ENCODE results near the gene KLHDC2. TPM values are rescaled to one million over a fixed set of nuclear protein-coding genes. Genes with fewer than 3 reads are reported as not detected.
A peak's percentile ranks its signal among the peaks of the same experiment; 100 is the strongest.
"Not testable (repeated sequence)": the region's sequence is repeated elsewhere in the genome, so short reads cannot be mapped to it uniquely, and the experiment has no call there.

The KLHDC2 gene
- total RNA-seq, 4 donors from 2014 or later: 43.5 to 93.1 (median 65.3) TPM

- TF ChIP-seq EP300 (IDR thresholded peaks at IDR 0.05) (no peak), CTCF (IDR thresholded peaks at IDR 0.05) (no peak), POLR2AphosphoS5 (IDR thresholded peaks at IDR 0.05) (no peak), POLR2A (IDR thresholded peaks at IDR 0.05) (no peak)
- no peaks in the 10 kb centered on the region for H3K27me3 ChIP-seq
- peaks cover 28% of the 10 kb centered on the region for H3K36me3 ChIP-seq
- no peaks in the 10 kb centered on the region for H3K9me3 ChIP-seq
- peaks cover 30% of the 10 kb centered on the region for H3K4me1 ChIP-seq
- 71% methylated on average over 4 of the region's 4 CpGs for WGBS
- H3K4me3 ChIP-seq: peak overlapping the region; percentile 99
- DNase-seq (ENCODE audit: low spot score in 2 of 2): no peak
- peak overlapping the region; percentile 17 for H3K27ac ChIP-seq
Observed at GRCh38 chr14:49770212-49770817, 2.4 kb downstream of the KLHDC2 start.

- H3K9me3 ChIP-seq; H3K4me3 ChIP-seq; DNase-seq (ENCODE audit: low spot score in 2 of 2); H3K27me3 ChIP-seq; H3K27ac ChIP-seq: not testable (repeated sequence)
- Histone ChIP-seq H3K36me3 (peaks cover 42% of the 10 kb centered on the region), H3K4me1 (peaks cover 28% of the 10 kb centered on the region)
- 93% methylated on average over 10 of the region's 10 CpGs for WGBS
Observed at GRCh38 chr14:49771691-49772090, 3.7 kb downstream of the KLHDC2 start.

GRCh38 chr14:49774106-49774505 is 6.2 kb downstream of the KLHDC2 start:
- Histone ChIP-seq H3K27me3 (no peaks in the 10 kb centered on the region), H3K9me3 (no peaks in the 10 kb centered on the region), H3K36me3 (peaks cover 66% of the 10 kb centered on the region), H3K4me1 (peaks cover 22% of the 10 kb centered on the region), H3K27ac (no peak overlapping the region), H3K4me3 (no peak overlapping the region)
- TF ChIP-seq POLR2AphosphoS5 (IDR thresholded peaks at IDR 0.05): no peak
- TF ChIP-seq CTCF (IDR thresholded peaks at IDR 0.05): no peak
- TF ChIP-seq EP300 (IDR thresholded peaks at IDR 0.05): no peak
- TF ChIP-seq POLR2A (IDR thresholded peaks at IDR 0.05): no peak
- WGBS: 100% methylated on average over 1 of the region's 1 CpG
- DNase-seq (ENCODE audit: low spot score in 2 of 2): no peak

GRCh38 chr14:49778421-49778820 is 10.5 kb downstream of the KLHDC2 start:
- no peaks in the 10 kb centered on the region for H3K27me3 ChIP-seq
- WGBS: 94% methylated on average over 2 of the region's 2 CpGs
- no peaks in the 10 kb centered on the region for H3K9me3 ChIP-seq
- peaks cover 99% of the 10 kb centered on the region for H3K36me3 ChIP-seq
- TF ChIP-seq EP300 (IDR thresholded peaks at IDR 0.05) (no peak), POLR2A (IDR thresholded peaks at IDR 0.05) (no peak), CTCF (IDR thresholded peaks at IDR 0.05) (no peak), POLR2AphosphoS5 (IDR thresholded peaks at IDR 0.05) (no peak)
- no peak overlapping the region for H3K27ac ChIP-seq
- no peaks in the 10 kb centered on the region for H3K4me1 ChIP-seq
- H3K4me3 ChIP-seq: no peak overlapping the region
- DNase-seq (ENCODE audit: low spot score in 2 of 2): no peak

- H3K9me3 ChIP-seq; H3K27me3 ChIP-seq; H3K4me3 ChIP-seq; DNase-seq (ENCODE audit: low spot score in 2 of 2); H3K27ac ChIP-seq; H3K4me1 ChIP-seq: not testable (repeated sequence)
- WGBS: 94% methylated on average over 7 of the region's 7 CpGs
- peaks cover 100% of the 10 kb centered on the region for H3K36me3 ChIP-seq
Observed at GRCh38 chr14:49781040-49781439, 13.1 kb downstream of the KLHDC2 start.

GRCh38 chr14:49783394-49784014 is 15.6 kb downstream of the KLHDC2 start:
- Histone ChIP-seq H3K4me1 (no peaks in the 10 kb centered on the region), H3K4me3 (no peak overlapping the region), H3K9me3 (no peaks in the 10 kb centered on the region), H3K27me3 (no peaks in the 10 kb centered on the region), H3K27ac (no peak overlapping the region), H3K36me3 (peaks cover 99% of the 10 kb centered on the region)
- DNase-seq (ENCODE audit: low spot score in 2 of 2): no peak
- TF ChIP-seq POLR2A (IDR thresholded peaks at IDR 0.05) (no peak), POLR2AphosphoS5 (IDR thresholded peaks at IDR 0.05) (no peak), CTCF (IDR thresholded peaks at IDR 0.05) (no peak), EP300 (IDR thresholded peaks at IDR 0.05) (no peak)
- WGBS: 79% methylated on average over 3 of the region's 3 CpGs
